ENCODE results near the gene CKS1B.
"Not testable (repeated sequence)": the region's sequence is repeated elsewhere in the genome, so short reads cannot be mapped to it uniquely, and the experiment has no call there.

CKS1B gene

DNA sequence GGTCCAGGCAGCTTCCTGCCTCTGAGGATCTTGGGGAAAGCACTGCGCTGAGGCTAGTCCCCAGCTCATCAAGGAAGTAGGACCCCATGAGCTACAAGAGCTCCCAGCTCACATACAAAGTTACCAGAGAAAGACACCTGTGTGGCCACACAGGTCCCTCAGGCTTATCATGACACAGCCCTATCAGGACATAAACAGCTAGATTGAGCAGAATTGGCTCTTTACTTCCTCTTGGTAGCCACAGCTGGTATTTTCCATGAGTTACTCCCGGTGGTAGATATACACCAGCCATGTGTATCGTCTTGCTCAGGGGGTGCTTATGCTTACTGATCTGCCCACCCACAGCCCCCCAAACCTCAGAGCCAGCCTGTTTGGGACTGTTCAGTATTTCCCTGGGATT lies 20.1 kb downstream of the CKS1B start:
- DNase-seq: no peak
- no peak overlapping the region for H2BK120ac ChIP-seq (ENCODE audit: low read depth, low read length)
- no peak overlapping the region for H3K27ac ChIP-seq (ENCODE audit: low read depth, low read length)
- no peak overlapping the region for H3K4me2 ChIP-seq (ENCODE audit: low read length)
- no peak overlapping the region for H4K8ac ChIP-seq (ENCODE audit: low read depth, low read length)
- H3K9ac ChIP-seq (ENCODE audit: low read length): no peak overlapping the region
- H3K79me2 ChIP-seq (ENCODE audit: control insufficient read depth, insufficient read depth, low read length): no peaks in the 10 kb centered on the region
- H2BK5ac ChIP-seq (ENCODE audit: low read length): no peak overlapping the region
- no peaks in the 10 kb centered on the region for H3K27me3 ChIP-seq (ENCODE audit: insufficient read depth, low read length, poor library complexity)
- H3K23ac ChIP-seq (ENCODE audit: low read length): no peak overlapping the region
- peaks cover 4% of the 10 kb centered on the region for H3K79me1 ChIP-seq (ENCODE audit: low read length)
- H3K4me1 ChIP-seq (ENCODE audit: control insufficient read depth, low read depth, low read length): no peaks in the 10 kb centered on the region
- H3K56ac ChIP-seq (ENCODE audit: low read length): no peak overlapping the region
- H3K18ac ChIP-seq (ENCODE audit: low read length): no peak overlapping the region
- H3K4me3 ChIP-seq (ENCODE audit: low read length): no peak overlapping the region
- no peak overlapping the region for H4K5ac ChIP-seq (ENCODE audit: low read length)
- no peak overlapping the region for H2AK5ac ChIP-seq (ENCODE audit: low read length)
- WGBS (ENCODE audit: extremely low coverage, insufficient coverage, low lambda C conversion rate): no CpG with 5 or more reads among the region's 3 CpGs
- H3K4ac ChIP-seq (ENCODE audit: low read depth, low read length): no peak overlapping the region
- H3K36me3 ChIP-seq (ENCODE audit: control insufficient read depth, insufficient read depth, low read length): peaks cover 6% of the 10 kb centered on the region
- H2BK15ac ChIP-seq (replicated peaks; ENCODE audit: low read depth): no peak overlapping the region

DNA sequence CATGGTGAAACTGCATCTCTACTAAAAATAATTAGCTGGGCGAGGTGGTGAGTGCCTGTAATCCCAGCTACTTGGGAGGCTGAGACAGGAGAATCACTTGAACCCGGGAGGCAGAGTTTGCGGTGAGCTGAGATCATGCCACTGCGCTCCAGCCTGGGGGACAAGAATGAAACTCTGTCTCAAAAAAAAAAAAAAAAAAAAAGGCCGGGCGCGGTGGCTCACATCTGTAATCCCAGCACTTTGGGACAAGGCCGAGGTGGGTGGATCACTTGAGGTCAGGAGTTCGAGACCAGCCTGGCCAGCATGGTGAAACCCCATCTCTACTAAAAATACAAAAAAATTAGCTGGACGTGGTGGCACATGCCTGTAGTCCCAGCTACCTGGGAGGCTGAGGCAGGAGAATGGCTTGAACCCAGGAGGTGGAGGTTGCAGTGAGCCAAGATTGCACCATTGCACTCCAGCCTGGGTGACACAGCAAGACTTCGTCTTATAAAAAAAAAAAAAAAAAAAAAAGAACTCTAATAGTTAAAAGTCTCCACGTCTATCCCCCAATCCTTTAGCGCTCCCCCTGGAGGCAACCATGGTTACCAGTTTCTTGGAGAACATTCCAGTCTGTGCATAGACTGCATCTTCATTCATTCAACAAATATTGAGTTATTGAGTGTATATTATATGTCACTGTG lies 21.0 kb downstream of the CKS1B start:
- H3K56ac ChIP-seq (ENCODE audit: low read length); H3K36me3 ChIP-seq (ENCODE audit: control insufficient read depth, insufficient read depth, low read length); H3K4me1 ChIP-seq (ENCODE audit: control insufficient read depth, low read depth, low read length); H3K79me1 ChIP-seq (ENCODE audit: low read length); H2AK5ac ChIP-seq (ENCODE audit: low read length); H3K27ac ChIP-seq (ENCODE audit: low read depth, low read length); H3K79me2 ChIP-seq (ENCODE audit: control insufficient read depth, insufficient read depth, low read length); H3K4me2 ChIP-seq (ENCODE audit: low read length); H2BK15ac ChIP-seq (replicated peaks; ENCODE audit: low read depth); H3K18ac ChIP-seq (ENCODE audit: low read length); H4K8ac ChIP-seq (ENCODE audit: low read depth, low read length); H3K9ac ChIP-seq (ENCODE audit: low read length); H3K4ac ChIP-seq (ENCODE audit: low read depth, low read length); H2BK120ac ChIP-seq (ENCODE audit: low read depth, low read length); H4K5ac ChIP-seq (ENCODE audit: low read length); H2BK5ac ChIP-seq (ENCODE audit: low read length); H3K27me3 ChIP-seq (ENCODE audit: insufficient read depth, low read length, poor library complexity); H3K4me3 ChIP-seq (ENCODE audit: low read length); H3K23ac ChIP-seq (ENCODE audit: low read length): not testable (repeated sequence)
- WGBS (ENCODE audit: extremely low coverage, insufficient coverage, low lambda C conversion rate): no CpG with 5 or more reads among the region's 13 CpGs
- DNase-seq: peak; percentile 67

GRCh38 chr1:154996966-154997701 lies 22.7 kb downstream of the CKS1B start:
- Histone ChIP-seq H3K79me2 (ENCODE audit: control insufficient read depth, insufficient read depth, low read length) (no peaks in the 10 kb centered on the region), H3K9ac (ENCODE audit: low read length) (no peak overlapping the region), H3K36me3 (ENCODE audit: control insufficient read depth, insufficient read depth, low read length) (no peaks in the 10 kb centered on the region), H3K27ac (ENCODE audit: low read depth, low read length) (no peak overlapping the region), H3K27me3 (ENCODE audit: insufficient read depth, low read length, poor library complexity) (no peaks in the 10 kb centered on the region), H3K23ac (ENCODE audit: low read length) (no peak overlapping the region), H3K4me2 (ENCODE audit: low read length) (no peak overlapping the region), H4K8ac (ENCODE audit: low read depth, low read length) (no peak overlapping the region), H2BK120ac (ENCODE audit: low read depth, low read length) (no peak overlapping the region), H3K18ac (ENCODE audit: low read length) (no peak overlapping the region), H3K79me1 (ENCODE audit: low read length) (no peaks in the 10 kb centered on the region), H4K5ac (ENCODE audit: low read length) (no peak overlapping the region), H3K4me1 (ENCODE audit: control insufficient read depth, low read depth, low read length) (no peaks in the 10 kb centered on the region), H2BK15ac (replicated peaks; ENCODE audit: low read depth) (no peak overlapping the region), H2AK5ac (ENCODE audit: low read length) (no peak overlapping the region), H3K56ac (ENCODE audit: low read length) (no peak overlapping the region), H2BK5ac (ENCODE audit: low read length) (no peak overlapping the region), H3K4me3 (ENCODE audit: low read length) (no peak overlapping the region), H3K4ac (ENCODE audit: low read depth, low read length) (no peak overlapping the region)
- no peak for DNase-seq
- no CpG with 5 or more reads among the region's 15 CpGs for WGBS (ENCODE audit: extremely low coverage, insufficient coverage, low lambda C conversion rate)

DNA sequence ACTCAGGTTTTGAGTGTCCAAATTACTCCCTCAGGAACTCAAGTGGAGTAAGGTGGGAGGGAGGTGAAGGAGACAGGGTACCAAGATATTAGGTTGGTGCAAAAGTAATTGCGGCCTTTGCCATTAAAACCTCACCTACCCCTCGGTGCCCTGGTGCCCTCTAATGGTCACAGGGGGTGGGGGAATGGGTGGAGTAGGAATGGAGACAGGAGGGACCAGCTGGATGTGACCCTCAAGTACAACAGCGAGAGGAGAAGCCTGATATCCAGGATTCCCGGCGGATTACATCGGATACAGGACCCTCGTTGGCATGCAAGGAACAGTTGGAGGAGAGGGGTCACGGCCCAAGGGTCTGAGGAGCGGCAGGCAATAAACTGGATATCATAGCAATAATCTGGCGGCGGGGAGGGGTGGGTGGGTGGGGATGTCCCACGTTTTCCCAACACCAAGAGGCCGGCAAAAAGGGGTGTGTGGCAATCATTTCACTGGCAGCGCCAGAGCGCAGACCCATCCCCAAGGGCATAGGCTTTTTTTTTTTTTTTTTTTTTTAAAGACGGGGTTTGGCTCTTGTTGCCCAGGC lies 23.8 kb downstream of the CKS1B start:
- no peak overlapping the region for H2BK120ac ChIP-seq (ENCODE audit: low read depth, low read length)
- H3K4me2 ChIP-seq (ENCODE audit: low read length): no peak overlapping the region
- H3K9ac ChIP-seq (ENCODE audit: low read length): no peak overlapping the region
- no peak overlapping the region for H3K18ac ChIP-seq (ENCODE audit: low read length)
- no peak overlapping the region for H4K5ac ChIP-seq (ENCODE audit: low read length)
- H4K8ac ChIP-seq (ENCODE audit: low read depth, low read length): no peak overlapping the region
- H3K4ac ChIP-seq (ENCODE audit: low read depth, low read length): no peak overlapping the region
- H3K79me1 ChIP-seq (ENCODE audit: low read length): no peaks in the 10 kb centered on the region
- H3K79me2 ChIP-seq (ENCODE audit: control insufficient read depth, insufficient read depth, low read length): peaks cover 5% of the 10 kb centered on the region
- H2BK5ac ChIP-seq (ENCODE audit: low read length): no peak overlapping the region
- H3K27ac ChIP-seq (ENCODE audit: low read depth, low read length): no peak overlapping the region
- no peak for DNase-seq
- H2AK5ac ChIP-seq (ENCODE audit: low read length): no peak overlapping the region
- H2BK15ac ChIP-seq (replicated peaks; ENCODE audit: low read depth): no peak overlapping the region
- H3K4me1 ChIP-seq (ENCODE audit: control insufficient read depth, low read depth, low read length): no peaks in the 10 kb centered on the region
- H3K36me3 ChIP-seq (ENCODE audit: control insufficient read depth, insufficient read depth, low read length): no peaks in the 10 kb centered on the region
- no peak overlapping the region for H3K4me3 ChIP-seq (ENCODE audit: low read length)
- H3K27me3 ChIP-seq (ENCODE audit: insufficient read depth, low read length, poor library complexity): no peaks in the 10 kb centered on the region
- H3K23ac ChIP-seq (ENCODE audit: low read length): no peak overlapping the region
- WGBS (ENCODE audit: extremely low coverage, insufficient coverage, low lambda C conversion rate): no CpG with 5 or more reads among the region's 16 CpGs
- H3K56ac ChIP-seq (ENCODE audit: low read length): no peak overlapping the region

DNA sequence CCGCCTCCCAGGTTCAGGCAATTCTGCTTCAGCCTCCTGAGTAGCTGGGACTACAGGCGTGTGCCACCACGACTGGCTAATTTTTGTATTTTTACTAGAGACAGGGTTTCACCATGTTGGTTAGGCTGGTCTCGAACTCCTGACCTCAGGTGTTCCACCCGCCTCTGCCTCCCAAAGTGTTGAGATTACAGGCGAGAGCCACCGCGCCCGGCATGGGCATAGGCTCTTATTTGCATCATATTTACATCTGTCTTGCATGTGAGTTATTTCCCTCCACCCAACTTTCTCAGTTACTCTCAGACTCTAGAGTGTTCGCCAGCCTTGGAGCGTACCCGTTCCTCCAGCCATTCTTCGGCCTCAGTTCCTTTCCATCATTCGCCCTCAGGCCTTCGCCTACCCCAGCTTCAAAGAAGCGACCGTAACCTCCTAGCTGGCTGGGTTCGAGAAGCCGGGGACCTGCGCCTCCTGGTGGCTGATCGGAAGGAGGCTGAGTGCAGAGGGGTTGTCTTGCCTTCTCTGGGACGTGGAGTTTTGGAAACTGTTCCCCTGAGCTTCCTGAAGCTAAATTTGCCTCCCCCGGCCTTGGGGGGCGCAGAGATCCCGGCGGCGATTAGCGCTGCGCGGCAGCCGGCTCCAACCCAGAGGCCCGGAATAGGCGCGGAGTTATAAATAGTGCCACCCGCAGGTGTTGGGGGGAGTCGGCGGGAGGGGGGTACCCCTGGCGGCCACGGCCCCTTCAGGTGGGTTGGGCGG lies 24.5 kb downstream of the CKS1B start:
- Histone ChIP-seq H2BK5ac (ENCODE audit: low read length) (no peak overlapping the region), H3K18ac (ENCODE audit: low read length) (peak overlapping the region; percentile 95), H2AK5ac (ENCODE audit: low read length) (no peak overlapping the region), H3K36me3 (ENCODE audit: control insufficient read depth, insufficient read depth, low read length) (no peaks in the 10 kb centered on the region), H3K4me2 (ENCODE audit: low read length) (peak overlapping the region; percentile 39), H3K79me1 (ENCODE audit: low read length) (no peaks in the 10 kb centered on the region), H3K79me2 (ENCODE audit: control insufficient read depth, insufficient read depth, low read length) (peaks cover 5% of the 10 kb centered on the region), H3K56ac (ENCODE audit: low read length) (peak overlapping the region; percentile 77), H3K9ac (ENCODE audit: low read length) (peak overlapping the region; percentile 41), H3K4ac (ENCODE audit: low read depth, low read length) (peak overlapping the region; percentile 71), H3K23ac (ENCODE audit: low read length) (no peak overlapping the region), H2BK15ac (replicated peaks; ENCODE audit: low read depth) (no peak overlapping the region), H3K4me1 (ENCODE audit: control insufficient read depth, low read depth, low read length) (no peaks in the 10 kb centered on the region), H4K8ac (ENCODE audit: low read depth, low read length) (no peak overlapping the region), H3K4me3 (ENCODE audit: low read length) (no peak overlapping the region), H2BK120ac (ENCODE audit: low read depth, low read length) (peak overlapping the region; percentile 68), H3K27ac (ENCODE audit: low read depth, low read length) (peak overlapping the region; percentile 35), H4K5ac (ENCODE audit: low read length) (no peak overlapping the region), H3K27me3 (ENCODE audit: insufficient read depth, low read length, poor library complexity) (no peaks in the 10 kb centered on the region)
- DNase-seq: peak; percentile 95
- WGBS (ENCODE audit: extremely low coverage, insufficient coverage, low lambda C conversion rate): no CpG with 5 or more reads among the region's 40 CpGs
